HEK293 (cell line): ENCODE results near the gene KLHL17.

ENCODE experiments used
- CTCF ChIA-PET: fragments of 350-600 bp; formaldehyde crosslinking; extraction: SDS; loops from one replicate; lab custom pipeline; 2021; ENCODE audit warnings: antibody characterized with exemption; lab: Yijun Ruan, JAX
- POLR2A ChIA-PET: fragments of 300-600 bp; formaldehyde crosslinking; extraction: SDS; loops from one replicate; lab custom pipeline; 2020; ENCODE audit warnings: antibody characterized with exemption, inconsistent platforms; lab: Yijun Ruan, JAX
- H3K27ac ChIP-seq: fragments of 200-500 bp; sonication (Bioruptor generic); 2 replicates; pipeline ENCODE4 v1.5.1; 2014; ENCODE audit warnings: low read depth, low read length, control low read depth, inconsistent platforms; ENCODE audit errors: extremely low read depth
- H3K36me3 ChIP-seq, 2 experiments: fragments of 200-500 bp in 1 of 2; sonication (Bioruptor generic) in 1 of 2; 1 replicate in 1 of 2; 2 replicates in 1 of 2; pipeline ENCODE4 v1.5.1; 2014 to 2017; ENCODE audit warnings: inconsistent platforms in 2 of 2, low read length in 2 of 2; ENCODE audit not compliant: control insufficient read depth in 2 of 2, insufficient read depth in 1 of 2
- H3K4me1 ChIP-seq: fragments of 200-500 bp; sonication (Bioruptor generic); 2 replicates; pipeline ENCODE4 v1.5.1; 2014; ENCODE audit warnings: mild to moderate bottlenecking, low read length, inconsistent platforms; ENCODE audit not compliant: control insufficient read depth, insufficient read depth
- H3K4me3 ChIP-seq: 2 replicates; pipeline ENCODE4 v1.5.1; 2011; ENCODE audit warnings: low read depth, mild to moderate bottlenecking, control low read depth, low read length, moderate library complexity
- H3K9me3 ChIP-seq: fragments of 200-500 bp; sonication (Bioruptor generic); 2 replicates; pipeline ENCODE4 v1.5.1; 2014; ENCODE audit warnings: low read depth, low read length, inconsistent platforms; ENCODE audit not compliant: control insufficient read depth, insufficient read depth
- ATF2 ChIP-seq: fragments of 450-650 bp; formaldehyde crosslinking; IDR thresholded peaks from 2 replicates; pipeline ENCODE4 v1.5.1; 2016; ENCODE audit warnings: missing biosample characterization, missing genetic modification characterization, low read depth
- CTCF ChIP-seq: fragments of 450-650 bp; formaldehyde crosslinking; IDR thresholded peaks from 2 replicates; pipeline ENCODE4 v1.5.1; 2016; ENCODE audit warnings: missing biosample characterization, missing genetic modification characterization
- FEZF1 ChIP-seq: fragments of 450-650 bp; formaldehyde crosslinking; IDR thresholded peaks from 2 replicates; pipeline ENCODE4 v1.5.1; 2016; ENCODE audit warnings: missing biosample characterization, missing genetic modification characterization
- GLIS2 ChIP-seq: fragments of 450-650 bp; formaldehyde crosslinking; IDR thresholded peaks from 2 replicates; pipeline ENCODE4 v1.5.1; 2016; ENCODE audit warnings: missing biosample characterization, missing genetic modification characterization
- IKZF3 ChIP-seq: fragments of 450-650 bp; IDR thresholded peaks from 2 replicates; pipeline ENCODE4 v1.5.0; 2018; ENCODE audit warnings: missing biosample characterization, mild to moderate bottlenecking, missing genetic modification characterization, moderate library complexity
- KLF10 ChIP-seq: fragments of 450-650 bp; IDR thresholded peaks from 2 replicates; pipeline ENCODE4 v1.5.1; 2018; ENCODE audit warnings: missing biosample characterization, mild to moderate bottlenecking, missing genetic modification characterization
- PRDM2 ChIP-seq: fragments of 450-650 bp; formaldehyde crosslinking; IDR thresholded peaks from 2 replicates; pipeline ENCODE4 v1.5.1; 2016; ENCODE audit warnings: missing biosample characterization, missing genetic modification characterization, borderline replicate concordance
- SP2 ChIP-seq: fragments of 450-650 bp; formaldehyde crosslinking; IDR thresholded peaks from 2 replicates; pipeline ENCODE4 v1.5.1; 2016; ENCODE audit warnings: missing biosample characterization, missing genetic modification characterization
- ZBTB10 ChIP-seq: fragments of 450-650 bp; formaldehyde crosslinking; IDR thresholded peaks from 2 replicates; pipeline ENCODE4 v1.5.1; 2016; ENCODE audit warnings: missing biosample characterization, missing genetic modification characterization
- ZFP37 ChIP-seq: fragments of 450-650 bp; formaldehyde crosslinking; IDR thresholded peaks from 2 replicates; pipeline ENCODE4 v1.5.1; 2016; ENCODE audit warnings: missing biosample characterization, missing genetic modification characterization
- ZFP41 ChIP-seq: fragments of 450-650 bp; formaldehyde crosslinking; IDR thresholded peaks from 2 replicates; pipeline ENCODE4 v1.5.1; 2016; ENCODE audit warnings: missing biosample characterization, missing genetic modification characterization, borderline replicate concordance
- ZNF146 ChIP-seq: fragments of 450-650 bp; formaldehyde crosslinking; IDR thresholded peaks from 2 replicates; pipeline ENCODE4 v1.5.1; 2016; ENCODE audit warnings: missing biosample characterization, missing genetic modification characterization
- ZNF223 ChIP-seq: fragments of 450-650 bp; formaldehyde crosslinking; IDR thresholded peaks from 2 replicates; pipeline ENCODE4 v1.5.1; 2016; ENCODE audit warnings: missing biosample characterization, missing genetic modification characterization
- ZNF473 ChIP-seq: fragments of 450-650 bp; formaldehyde crosslinking; IDR thresholded peaks from 2 replicates; pipeline ENCODE4 v1.5.1; 2017; ENCODE audit warnings: missing biosample characterization, missing genetic modification characterization
- ZNF514 ChIP-seq: fragments of 450-650 bp; formaldehyde crosslinking; IDR thresholded peaks from 2 replicates; pipeline ENCODE4 v1.5.1; 2016; ENCODE audit warnings: missing biosample characterization, missing genetic modification characterization
- ZNF610 ChIP-seq: fragments of 450-650 bp; formaldehyde crosslinking; IDR thresholded peaks from 2 replicates; pipeline ENCODE4 v1.5.1; 2016; ENCODE audit warnings: missing biosample characterization, missing genetic modification characterization, borderline replicate concordance
- ZNF629 ChIP-seq: fragments of 450-650 bp; formaldehyde crosslinking; IDR thresholded peaks from 2 replicates; pipeline ENCODE4 v1.5.1; 2017; ENCODE audit warnings: missing biosample characterization, missing genetic modification characterization
- ZNF677 ChIP-seq: fragments of 450-650 bp; IDR thresholded peaks from 2 replicates; pipeline ENCODE4 v1.5.0; 2018; ENCODE audit warnings: missing biosample characterization, mild to moderate bottlenecking, missing genetic modification characterization, moderate library complexity
- ZNF701 ChIP-seq: fragments of 450-650 bp; formaldehyde crosslinking; IDR thresholded peaks from 2 replicates; pipeline ENCODE4 v1.5.1; 2016; ENCODE audit warnings: missing biosample characterization, missing genetic modification characterization
- ZSCAN30 ChIP-seq: fragments of 450-650 bp; IDR thresholded peaks from 2 replicates; pipeline ENCODE4 v1.5.1; 2018; ENCODE audit warnings: missing biosample characterization, mild to moderate bottlenecking, missing genetic modification characterization, moderate library complexity
- TF ChIP-seq, protein P1 (sequence below): fragments of 450-650 bp; formaldehyde crosslinking; IDR thresholded peaks from 2 replicates; pipeline ENCODE4 v1.5.0; 2017; ENCODE audit warnings: missing biosample characterization, missing genetic modification characterization, borderline replicate concordance

Gene KLHL17

GRCh38 chr1:942864-943533 lies 17.4 kb upstream of the KLHL17 start (continued):
- TF ChIP-seq ZFP41 (tag by site-specific recombination), result peak; percentile 54; the same call in 1 of the 2 replicates
- TF ChIP-seq ZSCAN30 (tag by site-specific recombination), result peak; percentile 68; the same call in 1 of the 2 replicates
- 0 out of 2 replicates have a peak, but pooled peaks have one; percentile 11 for TF ChIP-seq ZNF677
- no peak for TF ChIP-seq CTCF (tag by site-specific recombination)
- TF ChIP-seq IKZF3, result peak; percentile 75
- peak; percentile 89; the same call in 1 of the 2 replicates for TF ChIP-seq ZBTB10 (tag by site-specific recombination)
- peak; percentile 93 for TF ChIP-seq ATF2 (tag by site-specific recombination)
- no peak for TF ChIP-seq ZNF701 (tag by site-specific recombination)
- TF ChIP-seq ZNF514, result no peak
- peak; percentile 65 for TF ChIP-seq SP2 (tag by site-specific recombination)
- no peak for TF ChIP-seq ZNF146 (tag by site-specific recombination)
- TF ChIP-seq ZNF629 (tag by site-specific recombination), result peak; percentile 100
- TF ChIP-seq ZFP37, result peak; percentile 72
- peak; percentile 66 for TF ChIP-seq KLF10 (tag by site-specific recombination)
- no peak for TF ChIP-seq ZNF473
- TF ChIP-seq GLIS2 (tag by site-specific recombination), result peak; percentile 88
- no peak for TF ChIP-seq ZNF223 (tag by site-specific recombination)
- TF ChIP-seq FEZF1, result peak; percentile 52; the same call in 1 of the 2 replicates

DNA sequence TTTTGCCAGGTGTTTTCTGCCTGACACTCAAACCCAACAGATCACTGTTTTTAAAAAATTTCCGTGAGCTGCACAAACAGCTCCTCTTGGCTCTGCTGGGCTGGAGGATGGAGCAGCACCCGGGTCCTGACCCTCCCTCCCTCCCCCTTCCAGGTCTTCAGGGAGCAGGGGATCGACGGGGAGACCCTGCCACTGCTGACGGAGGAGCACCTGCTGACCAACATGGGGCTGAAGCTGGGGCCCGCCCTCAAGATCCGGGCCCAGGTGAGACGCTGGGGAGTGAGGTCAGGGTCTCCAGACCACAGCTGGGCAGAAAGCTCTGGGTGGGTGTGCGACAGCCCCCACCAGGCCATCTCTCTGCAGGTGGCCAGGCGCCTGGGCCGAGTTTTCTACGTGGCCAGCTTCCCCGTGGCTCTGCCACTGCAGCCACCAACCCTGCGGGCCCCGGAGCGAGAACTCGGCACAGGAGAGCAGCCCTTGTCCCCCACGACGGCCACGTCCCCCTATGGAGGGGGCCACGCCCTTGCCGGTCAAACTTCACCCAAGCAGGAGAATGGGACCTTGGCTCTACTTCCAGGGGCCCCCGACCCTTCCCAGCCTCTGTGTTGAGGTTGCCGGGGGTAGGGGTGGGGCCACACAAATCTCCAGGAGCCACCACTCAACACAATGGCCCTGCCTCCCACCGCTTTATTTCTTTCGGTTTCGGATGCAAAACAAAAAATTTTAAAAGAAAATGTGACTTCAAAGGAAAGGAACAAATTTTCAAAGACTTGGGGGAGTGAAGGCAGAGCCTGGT lies 16.6 kb upstream of the KLHL17 start:
- POLR2A ChIA-PET, result interaction anchor here (0.6 to 9.4 kb wide), 14 partner anchors 8 to 145 kb away, joined by 4 to 111 read pairs (median 12); partner anchors contain the start of genes PLEKHN1 and SAMD11
- Histone ChIP-seq H3K27ac (peak overlapping the region; percentile 98), H3K4me1 (peaks cover 36% of the 10 kb centered on the region), H3K9me3 (no peaks in the 10 kb centered on the region), H3K36me3 (peaks cover 0 to 64% of the 10 kb centered on the region in 2 experiments; a peak in 1 of 3 replicates), H3K4me3 (no peak overlapping the region)
- CTCF ChIA-PET, result interaction anchor here (1.2 kb wide), 1 partner anchor 9 kb away, joined by 4 read pairs; no protein-coding TSS in a partner anchor
- TF ChIP-seq PRDM2 (no peak), ZNF610 (tag by site-specific recombination) (no peak)
- TF ChIP-seq, protein P1, sequence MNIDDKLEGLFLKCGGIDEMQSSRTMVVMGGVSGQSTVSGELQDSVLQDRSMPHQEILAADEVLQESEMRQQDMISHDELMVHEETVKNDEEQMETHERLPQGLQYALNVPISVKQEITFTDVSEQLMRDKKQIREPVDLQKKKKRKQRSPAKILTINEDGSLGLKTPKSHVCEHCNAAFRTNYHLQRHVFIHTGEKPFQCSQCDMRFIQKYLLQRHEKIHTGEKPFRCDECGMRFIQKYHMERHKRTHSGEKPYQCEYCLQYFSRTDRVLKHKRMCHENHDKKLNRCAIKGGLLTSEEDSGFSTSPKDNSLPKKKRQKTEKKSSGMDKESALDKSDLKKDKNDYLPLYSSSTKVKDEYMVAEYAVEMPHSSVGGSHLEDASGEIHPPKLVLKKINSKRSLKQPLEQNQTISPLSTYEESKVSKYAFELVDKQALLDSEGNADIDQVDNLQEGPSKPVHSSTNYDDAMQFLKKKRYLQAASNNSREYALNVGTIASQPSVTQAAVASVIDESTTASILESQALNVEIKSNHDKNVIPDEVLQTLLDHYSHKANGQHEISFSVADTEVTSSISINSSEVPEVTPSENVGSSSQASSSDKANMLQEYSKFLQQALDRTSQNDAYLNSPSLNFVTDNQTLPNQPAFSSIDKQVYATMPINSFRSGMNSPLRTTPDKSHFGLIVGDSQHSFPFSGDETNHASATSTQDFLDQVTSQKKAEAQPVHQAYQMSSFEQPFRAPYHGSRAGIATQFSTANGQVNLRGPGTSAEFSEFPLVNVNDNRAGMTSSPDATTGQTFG (tag by site-specific recombination), result no peak
